Right atrium auricular region (tissue), 2 donors: ENCODE data around the gene IL4I1. TPM values are rescaled to one million over a fixed set of nuclear protein-coding genes. Genes with fewer than 3 reads are reported as not detected.

ENCODE experiments used
- DNase-seq: peaks from one replicate; pipeline ENCODE4 v3.0.0-alpha.2; 2019; ENCODE audit warnings: low spot score
- H3K27ac ChIP-seq, 2 donors: fragments of 200-600 bp; sonication (generic); 1 replicate in 1 of 2; 2 replicates in 1 of 2; pipeline ENCODE4 v1.5.1; 2016 to 2019
- H3K27me3 ChIP-seq, 2 donors: fragments of 200-600 bp; sonication (generic); one replicate each; pipeline versions ENCODE4 v1.5.1 to v1.6.0; 2017 to 2019
- H3K36me3 ChIP-seq: fragments of 200-600 bp; sonication (generic); one replicate; pipeline ENCODE4 v1.5.1; 2016
- H3K4me1 ChIP-seq, 2 donors: fragments of 200-600 bp; sonication (generic); one replicate each; pipeline versions ENCODE4 v1.5.1 to v1.6.0; 2017 to 2019
- H3K4me3 ChIP-seq, 2 donors: fragments of 200-600 bp; sonication (generic); 1 replicate in 1 of 2; 2 replicates in 1 of 2; pipeline ENCODE4 v1.5.1; 2017 to 2019; ENCODE audit warnings: mild to moderate bottlenecking in 1 of 2, moderate library complexity in 1 of 2
- H3K9me3 ChIP-seq, 2 donors: fragments of 200-600 bp; sonication (generic); one replicate each; pipeline ENCODE4 v1.5.1; 2019
- CTCF ChIP-seq, 2 donors: fragments of 200-600 bp; sonication (generic); IDR thresholded peaks; one replicate each; pipeline ENCODE4 v1.5.1; 2019; ENCODE audit warnings: antibody characterized with exemption in 2 of 2
- microRNA-seq, 2 donors: library from miRNA; unstranded; fragments of <30 nt; microRNA quantifications; one replicate each; pipeline ENCODE4, GENCODE V29; 2016 to 2017; ENCODE audit warnings: borderline number of aligned reads in 2 of 2, borderline replicate concordance in 1 of 2
- total RNA-seq, 2 donors: library from RNA; depleted of rRNA; stranded (reverse); fragments of >200 nt; gene quantifications; one replicate each; pipeline ENCODE4 v1.1.0, GENCODE V29; 2016

Gene IL4I1
- total RNA-seq, 2 donors from 2014 or later = 0.43 TPM; not detected in 1

DNA sequence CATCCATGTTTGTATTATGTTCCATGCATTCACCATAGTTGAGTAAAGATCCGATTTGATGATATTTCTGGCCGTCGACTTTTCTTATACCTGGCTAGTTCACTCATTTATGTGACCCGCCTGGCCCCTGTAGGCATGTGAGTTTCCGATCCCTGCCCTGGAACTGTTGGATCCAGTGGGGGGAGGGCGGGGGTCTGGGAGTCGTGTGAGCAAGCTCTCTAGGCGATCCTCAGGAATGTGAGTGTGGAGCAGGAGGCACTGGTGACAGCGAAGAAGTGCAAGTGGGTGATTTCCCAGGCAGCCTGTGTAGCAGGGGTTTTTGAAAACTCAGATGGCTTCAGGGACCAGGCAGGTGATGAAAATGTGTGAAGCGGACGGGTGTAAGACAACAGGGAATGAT lies 56.4 kb downstream of the IL4I1 start:
- Histone ChIP-seq H3K27me3 (no peaks in the 10 kb centered on the region), H3K9me3 (no peaks in the 10 kb centered on the region), H3K4me3 (no peak overlapping the region), H3K36me3 (peaks cover 15% of the 10 kb centered on the region), H3K4me1 (no peaks in the 10 kb centered on the region), H3K27ac (no peak overlapping the region)
- no peak for TF ChIP-seq CTCF (IDR thresholded peaks at IDR 0.05)
- DNase-seq = no peak

GRCh38 chr19:49839713-49840112 lies 57.0 kb downstream of the IL4I1 start:
- DNase-seq = no peak
- Histone ChIP-seq H3K4me3 (no peak overlapping the region), H3K27me3 (no peaks in the 10 kb centered on the region), H3K9me3 (no peaks in the 10 kb centered on the region), H3K27ac (peak overlapping the region; percentile 55 to 65), H3K36me3 (peaks cover 21% of the 10 kb centered on the region), H3K4me1 (no peaks in the 10 kb centered on the region)
- no peak for TF ChIP-seq CTCF (IDR thresholded peaks at IDR 0.05)

Small RNAs within 50 kb of the gene (microRNA-seq; reads per million reads assigned to microRNA genes)
- gene MIR4749 = 0 to 0.71 reads per million in 2 donors
- 0.71 to 1.4 reads per million in 2 donors for gene MIR4750

Other genes with a start within 250 kb of the IL4I1 start
- gene IRF3, start 231.0 kb downstream of the IL4I1 start, total RNA-seq = 10 to 100 TPM; 33.2 to 34.0 TPM
- gene BCL2L12, start 231.0 kb downstream of the IL4I1 start, total RNA-seq = 1 to 10 TPM; 5.7 to 6.5 TPM
- 100 to 1,000 TPM; 187 to 192 TPM for gene PRMT1, start 219.6 kb downstream of the IL4I1 start, total RNA-seq
- under 1 TPM in 1 of 2 donors, not detected in 1; 0.43 TPM for gene ADM5, start 207.3 kb downstream of the IL4I1 start, total RNA-seq
- gene CPT1C, start 205.8 kb downstream of the IL4I1 start, total RNA-seq = 1 to 10 TPM; 1.2 to 2.8 TPM
- under 1 TPM; 0.28 to 0.96 TPM for gene TSKS, start 133.6 kb downstream of the IL4I1 start, total RNA-seq
- 10 to 100 TPM; 72.5 to 97.3 TPM for gene AP2A1, start 129.9 kb downstream of the IL4I1 start, total RNA-seq
- 10 to 100 TPM; 18.5 to 22.5 TPM for gene FUZ, start 83.6 kb downstream of the IL4I1 start, total RNA-seq
- 10 to 100 TPM; 31.1 to 54.0 TPM for gene MED25, start 78.6 kb downstream of the IL4I1 start, total RNA-seq
- gene PTOV1, start 45.7 kb downstream of the IL4I1 start, total RNA-seq = 10 to 100 TPM; 64.6 to 81.0 TPM
- 10 to 100 TPM; 29.2 to 32.5 TPM for gene PNKP, start 29.3 kb downstream of the IL4I1 start, total RNA-seq
- gene AKT1S1, start 19.5 kb downstream of the IL4I1 start, total RNA-seq = 10 to 100 TPM; 20.6 to 25.8 TPM
- 10 to 100 TPM; 20.4 to 27.5 TPM for gene TBC1D17, start 19.2 kb downstream of the IL4I1 start, total RNA-seq
- 1 to 10 TPM; 3.8 to 5.9 TPM for gene ATF5, start 32.3 kb upstream of the IL4I1 start, total RNA-seq
- gene NUP62, start 32.6 kb upstream of the IL4I1 start, total RNA-seq = 10 to 100 TPM; 23.5 to 32.6 TPM
- 1 to 10 TPM in 1 of 2 donors, under 1 TPM in 1; 0.19 to 2.2 TPM for gene SIGLEC11, start 64.3 kb upstream of the IL4I1 start, total RNA-seq
- 10 to 100 TPM; 20.5 to 25.5 TPM for gene VRK3, start 128.5 kb upstream of the IL4I1 start, total RNA-seq
- gene ZNF473, start 129.1 kb upstream of the IL4I1 start, total RNA-seq = 1 to 10 TPM; 2.3 to 4.2 TPM